Measurements from ENCODE around the gene C1QTNF2. TPM values are rescaled to one million over a fixed set of nuclear protein-coding genes. Genes with fewer than 3 reads are reported as not detected.

C1QTNF2 gene, protein sequence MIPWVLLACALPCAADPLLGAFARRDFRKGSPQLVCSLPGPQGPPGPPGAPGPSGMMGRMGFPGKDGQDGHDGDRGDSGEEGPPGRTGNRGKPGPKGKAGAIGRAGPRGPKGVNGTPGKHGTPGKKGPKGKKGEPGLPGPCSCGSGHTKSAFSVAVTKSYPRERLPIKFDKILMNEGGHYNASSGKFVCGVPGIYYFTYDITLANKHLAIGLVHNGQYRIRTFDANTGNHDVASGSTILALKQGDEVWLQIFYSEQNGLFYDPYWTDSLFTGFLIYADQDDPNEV
- total RNA-seq, result 2.2 TPM
- long read RNA-seq, transcript C1QTNF2-201 (3 exons, 2,414 nt), result major isoform, 5 of 6 reads
- long read RNA-seq, partial matches to known transcripts, result 0 of 6 reads
- long read RNA-seq, other reads (novel, unspliced or antisense), result 1 of 6 reads

DNA sequence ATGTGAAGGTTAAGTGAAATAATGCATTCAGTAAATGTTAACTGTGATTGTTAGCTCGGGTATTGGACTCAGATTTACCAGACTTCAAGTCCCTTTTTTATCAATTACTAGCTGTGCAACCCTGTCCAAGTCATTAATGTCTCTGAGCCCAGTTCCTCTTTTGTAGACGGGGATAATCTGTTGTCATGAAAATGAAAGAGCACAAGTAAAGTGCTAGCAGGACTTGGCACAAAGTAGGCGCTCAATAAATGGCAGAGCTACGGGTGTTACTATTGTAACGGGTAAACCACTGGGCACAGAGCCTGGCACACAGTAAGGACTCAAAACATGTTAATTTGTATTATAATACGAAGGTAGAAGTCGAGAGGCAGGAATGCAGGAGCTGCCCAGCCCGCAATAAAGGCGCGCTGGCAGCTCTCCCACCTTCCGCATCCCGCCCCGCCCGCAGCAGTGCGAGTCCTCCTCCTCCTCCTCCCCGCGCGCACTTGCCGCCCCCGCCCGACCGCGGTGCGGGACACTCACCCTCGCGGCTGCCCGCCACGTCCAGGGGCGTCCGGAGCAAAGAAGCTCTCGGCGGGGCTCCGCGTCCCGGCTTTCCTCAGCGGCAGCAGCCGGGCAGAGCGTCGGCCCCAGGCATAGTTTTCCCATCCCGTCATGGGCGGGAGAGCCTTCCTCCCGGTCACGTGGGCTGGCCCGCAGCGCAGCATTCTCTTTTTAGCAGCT lies at the start of gene C1QTNF2:
C1QTNF2 (minus strand) TSS at position 637 of the 723 bp plus-strand sequence. CDS start 15,615 bp downstream, outside the sequence.
- intact Hi-C loops (cut with DNase I), result no loop called here
- peak; percentile 77 for ATAC-seq
- peak within 1 kb of the TSS; percentile 34 for H3K27ac ChIP-seq
- H3K9me3 ChIP-seq, result no peaks in the 10 kb centered on the region
- TF ChIP-seq, protein P1, sequence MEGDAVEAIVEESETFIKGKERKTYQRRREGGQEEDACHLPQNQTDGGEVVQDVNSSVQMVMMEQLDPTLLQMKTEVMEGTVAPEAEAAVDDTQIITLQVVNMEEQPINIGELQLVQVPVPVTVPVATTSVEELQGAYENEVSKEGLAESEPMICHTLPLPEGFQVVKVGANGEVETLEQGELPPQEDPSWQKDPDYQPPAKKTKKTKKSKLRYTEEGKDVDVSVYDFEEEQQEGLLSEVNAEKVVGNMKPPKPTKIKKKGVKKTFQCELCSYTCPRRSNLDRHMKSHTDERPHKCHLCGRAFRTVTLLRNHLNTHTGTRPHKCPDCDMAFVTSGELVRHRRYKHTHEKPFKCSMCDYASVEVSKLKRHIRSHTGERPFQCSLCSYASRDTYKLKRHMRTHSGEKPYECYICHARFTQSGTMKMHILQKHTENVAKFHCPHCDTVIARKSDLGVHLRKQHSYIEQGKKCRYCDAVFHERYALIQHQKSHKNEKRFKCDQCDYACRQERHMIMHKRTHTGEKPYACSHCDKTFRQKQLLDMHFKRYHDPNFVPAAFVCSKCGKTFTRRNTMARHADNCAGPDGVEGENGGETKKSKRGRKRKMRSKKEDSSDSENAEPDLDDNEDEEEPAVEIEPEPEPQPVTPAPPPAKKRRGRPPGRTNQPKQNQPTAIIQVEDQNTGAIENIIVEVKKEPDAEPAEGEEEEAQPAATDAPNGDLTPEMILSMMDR (IDR thresholded peaks at IDR 0.05), result no peak
- H3K36me3 ChIP-seq, result no peaks in the 10 kb centered on the region
- H3K4me3 ChIP-seq, result peak within 1 kb of the TSS; percentile 59
- peak; percentile 72 for DNase-seq
- no peaks in the 10 kb centered on the region for H3K27me3 ChIP-seq
- H3K4me1 ChIP-seq, result no peaks in the 10 kb centered on the region

DNA sequence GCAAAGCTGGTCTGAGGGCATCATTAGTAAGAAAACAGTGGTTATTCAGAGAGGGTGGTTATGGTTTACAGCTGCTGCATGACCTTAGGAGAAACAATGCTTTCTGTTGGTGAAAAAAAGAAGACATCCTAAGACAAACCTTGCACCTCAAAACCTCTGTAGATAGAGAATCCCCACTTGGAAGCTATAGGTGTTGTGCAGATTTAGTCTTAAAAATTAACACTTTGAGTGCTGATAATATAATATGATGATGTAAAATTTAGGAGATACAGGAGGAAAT lies 49.8 kb upstream of the C1QTNF2 start:
- no peak for ATAC-seq
- Histone ChIP-seq H3K36me3 (peaks cover 2% of the 10 kb centered on the region), H3K27me3 (no peaks in the 10 kb centered on the region), H3K27ac (no peak overlapping the region), H3K9me3 (no peaks in the 10 kb centered on the region), H3K4me1 (peaks cover 26% of the 10 kb centered on the region), H3K4me3 (no peak overlapping the region)
- DNase-seq, result no peak
- intact Hi-C loops (cut with DNase I), result no loop called here
- TF ChIP-seq, protein P1 (IDR thresholded peaks at IDR 0.05), result no peak

DNA sequence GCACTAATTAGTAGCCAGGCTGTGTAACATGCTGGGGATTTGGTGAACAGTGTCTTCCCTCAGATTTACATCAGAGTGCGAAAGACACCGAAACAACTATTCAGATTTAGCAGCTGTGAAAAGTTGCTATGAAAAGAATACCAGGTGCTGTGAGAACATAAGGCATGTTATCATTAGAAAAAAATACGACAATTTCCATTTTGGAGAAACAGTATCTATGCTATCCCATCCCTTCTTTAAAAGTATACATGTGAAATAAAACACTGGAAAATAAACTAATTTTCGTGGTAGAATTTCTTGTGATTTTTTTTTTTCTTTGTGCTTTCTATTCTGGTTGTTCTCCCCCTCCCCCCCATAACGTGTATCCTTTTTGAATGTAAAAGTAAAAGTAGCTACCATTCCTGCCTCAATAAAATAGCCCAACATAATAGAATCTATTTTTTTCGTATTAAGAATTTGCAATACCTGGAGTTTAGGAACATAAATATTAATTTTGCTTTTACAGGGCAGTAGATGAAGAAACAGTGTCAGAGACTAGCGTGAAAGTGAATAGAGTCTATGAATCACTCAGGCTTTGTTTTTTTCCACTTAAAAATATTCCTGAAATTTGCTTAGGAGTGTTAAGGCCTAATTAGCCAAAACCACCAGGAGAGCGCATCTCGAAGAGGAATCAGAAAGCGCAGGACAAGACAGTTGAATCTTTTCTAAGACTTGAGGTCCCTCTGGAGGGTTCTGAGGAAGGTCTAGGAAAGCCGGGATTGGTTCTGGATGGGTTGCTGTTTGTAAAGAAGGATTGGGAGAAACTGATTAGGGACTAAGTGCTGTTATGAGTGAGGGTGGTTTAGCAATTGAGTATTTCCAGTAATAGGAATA lies 49.3 kb upstream of the C1QTNF2 start:
- Histone ChIP-seq H3K27me3 (no peaks in the 10 kb centered on the region), H3K9me3 (no peaks in the 10 kb centered on the region), H3K4me1 (peaks cover 30% of the 10 kb centered on the region), H3K4me3 (peak overlapping the region; percentile 91), H3K36me3 (peaks cover 7% of the 10 kb centered on the region), H3K27ac (peak overlapping the region; percentile 87)
- TF ChIP-seq, protein P1 (IDR thresholded peaks at IDR 0.05), result no peak
- intact Hi-C loops (cut with DNase I), result no loop called here
- no peak for ATAC-seq
- DNase-seq, result no peak

DNA sequence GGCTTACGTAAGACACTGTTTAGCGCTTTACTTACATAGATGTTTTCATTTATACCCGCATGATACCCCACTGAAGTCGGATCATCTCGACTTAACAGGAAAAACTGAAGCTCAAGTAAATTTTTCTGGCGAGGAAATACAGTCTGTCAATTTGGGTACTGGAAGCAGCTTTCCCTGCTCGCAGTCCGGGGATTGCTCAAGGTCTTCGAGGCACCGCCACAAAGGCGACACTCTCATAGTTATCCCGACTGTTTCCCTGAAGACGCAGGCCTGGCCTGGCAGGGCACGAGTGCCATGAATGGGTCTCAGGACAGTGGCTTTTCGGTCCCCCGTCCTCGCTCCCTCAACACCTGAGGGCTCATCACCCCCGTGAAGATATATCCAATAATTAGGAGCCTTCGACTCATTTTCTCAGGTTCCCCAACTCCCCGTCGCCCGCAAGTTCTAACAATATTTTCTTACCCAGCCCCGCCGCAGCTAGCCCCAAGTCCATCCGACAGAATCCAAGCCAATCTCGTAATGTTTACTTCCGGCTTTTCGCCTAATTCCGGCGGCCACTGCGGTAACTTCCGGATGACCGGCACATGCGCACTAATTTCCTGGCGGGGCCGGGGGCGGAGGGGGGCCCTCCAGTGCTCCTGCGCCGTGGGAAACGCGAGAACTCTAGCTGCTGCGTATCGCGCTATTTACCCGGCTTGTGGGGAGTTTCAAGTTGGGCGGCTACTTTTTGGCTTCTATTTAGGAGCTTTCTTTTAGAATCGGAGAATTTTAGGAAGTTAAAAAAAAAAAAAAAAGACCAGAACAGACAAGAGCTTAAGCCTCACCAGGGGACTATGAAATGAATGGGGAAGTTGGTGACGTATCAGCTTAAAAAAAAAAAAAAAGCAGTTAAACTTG lies 48.4 kb upstream of the C1QTNF2 start, which contains the start of gene SLU7:
SLU7 (minus strand) TSS at position 521 of the 897 bp plus-strand sequence. CDS start 3,787 bp downstream, outside the sequence.
- Histone ChIP-seq H3K27me3 (no peaks in the 10 kb centered on the region), H3K4me1 (peaks cover 30% of the 10 kb centered on the region), H3K36me3 (peaks cover 16% of the 10 kb centered on the region), H3K9me3 (no peaks in the 10 kb centered on the region), H3K27ac (peak within 1 kb of the TSS; percentile 87), H3K4me3 (peak within 1 kb of the TSS; percentile 91)
- DNase-seq (peak; percentile 96), ATAC-seq (peak; percentile 94)
- TF ChIP-seq, protein P1 (IDR thresholded peaks at IDR 0.05), result no peak
- intact Hi-C loops (cut with DNase I), result no loop called here

Data from upper lobe of right lung (tissue), 1 donor.